T-helper 1 cell treated with Interleukin-12 subunit alpha and Interleukin-12 subunit beta and Interleukin-4 antibody, amounts not matched to agents 30 μg/mL and 1 μg/mL, for 36 hours (primary cell): ENCODE measurements around the gene JMJD7.

ENCODE experiments used
- H3K27ac Mint-ChIP-seq: one replicate; pipeline ENCODE4 v1.8.0; 2021; ENCODE audit warnings: mild to moderate bottlenecking, mixed read lengths
- H3K27me3 Mint-ChIP-seq: one replicate; pipeline ENCODE4 v1.8.0; 2021; ENCODE audit warnings: low read depth, mixed read lengths
- H3K36me3 Mint-ChIP-seq: one replicate; pipeline ENCODE4 v1.8.0; 2021; ENCODE audit warnings: low read depth, mixed read lengths
- H3K4me1 Mint-ChIP-seq: one replicate; pipeline ENCODE4 v1.8.0; 2021; ENCODE audit warnings: low read depth, mixed read lengths
- H3K4me3 Mint-ChIP-seq: one replicate; pipeline ENCODE4 v1.8.0; 2021; ENCODE audit warnings: mild to moderate bottlenecking, moderate library complexity, mixed read lengths
- H3K9me3 Mint-ChIP-seq: one replicate; pipeline ENCODE4 v1.8.0; 2021; ENCODE audit warnings: mixed read lengths

JMJD7 gene

GRCh38 chr15:41809526-41810220 is 18.2 kb upstream of the JMJD7 start:
- Mint-ChIP-seq H3K27me3 (no peaks in the 10 kb centered on the region), H3K36me3 (peaks cover 14% of the 10 kb centered on the region), H3K4me3 (no peak overlapping the region), H3K27ac (no peak overlapping the region), H3K4me1 (peaks cover 26% of the 10 kb centered on the region), H3K9me3 (no peaks in the 10 kb centered on the region)

- H3K4me1 Mint-ChIP-seq, result peaks cover 23% of the 10 kb centered on the region
- peaks cover 18% of the 10 kb centered on the region for H3K36me3 Mint-ChIP-seq
- H3K27me3 Mint-ChIP-seq, result no peaks in the 10 kb centered on the region
- H3K4me3 Mint-ChIP-seq, result no peak overlapping the region
- H3K9me3 Mint-ChIP-seq, result no peaks in the 10 kb centered on the region
- peak overlapping the region; percentile 15 for H3K27ac Mint-ChIP-seq
Observed at GRCh38 chr15:41810651-41811431, 17.1 kb upstream of the JMJD7 start.

- Mint-ChIP-seq H3K27ac (peak overlapping the region; percentile 15), H3K4me1 (peaks cover 21% of the 10 kb centered on the region), H3K36me3 (peaks cover 18% of the 10 kb centered on the region), H3K27me3 (no peaks in the 10 kb centered on the region), H3K4me3 (no peak overlapping the region), H3K9me3 (no peaks in the 10 kb centered on the region)
Observed at GRCh38 chr15:41811432-41812195, 16.3 kb upstream of the JMJD7 start.

- Mint-ChIP-seq H3K4me3 (no peak overlapping the region), H3K27me3 (no peaks in the 10 kb centered on the region), H3K4me1 (peaks cover 21% of the 10 kb centered on the region), H3K36me3 (peaks cover 19% of the 10 kb centered on the region), H3K27ac (no peak overlapping the region), H3K9me3 (no peaks in the 10 kb centered on the region)
Observed at GRCh38 chr15:41812820-41813375, 15.0 kb upstream of the JMJD7 start.

- Mint-ChIP-seq H3K27ac (no peak overlapping the region), H3K4me3 (no peak overlapping the region), H3K9me3 (no peaks in the 10 kb centered on the region), H3K27me3 (no peaks in the 10 kb centered on the region), H3K4me1 (peaks cover 21% of the 10 kb centered on the region), H3K36me3 (peaks cover 21% of the 10 kb centered on the region)
Observed at GRCh38 chr15:41813426-41813825, 14.5 kb upstream of the JMJD7 start.

GRCh38 chr15:41814534-41814933 is 13.4 kb upstream of the JMJD7 start:
- H3K9me3 Mint-ChIP-seq, result no peaks in the 10 kb centered on the region
- H3K4me1 Mint-ChIP-seq, result peaks cover 22% of the 10 kb centered on the region
- no peak overlapping the region for H3K27ac Mint-ChIP-seq
- peaks cover 28% of the 10 kb centered on the region for H3K36me3 Mint-ChIP-seq
- H3K4me3 Mint-ChIP-seq, result no peak overlapping the region
- H3K27me3 Mint-ChIP-seq, result no peaks in the 10 kb centered on the region

GRCh38 chr15:41816788-41817187 is 11.1 kb upstream of the JMJD7 start:
- Mint-ChIP-seq H3K36me3 (peaks cover 38% of the 10 kb centered on the region), H3K27me3 (no peaks in the 10 kb centered on the region), H3K9me3 (no peaks in the 10 kb centered on the region), H3K4me1 (peaks cover 4% of the 10 kb centered on the region), H3K4me3 (no peak overlapping the region), H3K27ac (no peak overlapping the region)

- peaks cover 38% of the 10 kb centered on the region for H3K36me3 Mint-ChIP-seq
- no peak overlapping the region for H3K27ac Mint-ChIP-seq
Observed at GRCh38 chr15:41817327-41817726, 10.6 kb upstream of the JMJD7 start.

GRCh38 chr15:41817781-41818180 is 10.1 kb upstream of the JMJD7 start:
- Mint-ChIP-seq H3K9me3 (no peaks in the 10 kb centered on the region), H3K4me3 (no peak overlapping the region), H3K36me3 (peaks cover 40% of the 10 kb centered on the region), H3K27ac (no peak overlapping the region), H3K4me1 (peaks cover 2% of the 10 kb centered on the region), H3K27me3 (no peaks in the 10 kb centered on the region)

More at GRCh38 chr15:41817327-41817726, 10.6 kb upstream of the JMJD7 start:
- peaks cover 2% of the 10 kb centered on the region for H3K4me1 Mint-ChIP-seq
- H3K9me3 Mint-ChIP-seq, result no peaks in the 10 kb centered on the region
- H3K4me3 Mint-ChIP-seq, result no peak overlapping the region
- no peaks in the 10 kb centered on the region for H3K27me3 Mint-ChIP-seq

- H3K4me3 Mint-ChIP-seq, result no peak overlapping the region
- H3K27ac Mint-ChIP-seq, result peak overlapping the region; percentile 8
- no peaks in the 10 kb centered on the region for H3K9me3 Mint-ChIP-seq
- peaks cover 2% of the 10 kb centered on the region for H3K4me1 Mint-ChIP-seq
- no peaks in the 10 kb centered on the region for H3K27me3 Mint-ChIP-seq
- peaks cover 38% of the 10 kb centered on the region for H3K36me3 Mint-ChIP-seq
Observed at GRCh38 chr15:41819455-41820050, 8.3 kb upstream of the JMJD7 start.

GRCh38 chr15:41820791-41821423 is 7.0 kb upstream of the JMJD7 start:
- no peak overlapping the region for H3K27ac Mint-ChIP-seq
- peaks cover 2% of the 10 kb centered on the region for H3K4me1 Mint-ChIP-seq
- no peaks in the 10 kb centered on the region for H3K27me3 Mint-ChIP-seq
- no peak overlapping the region for H3K4me3 Mint-ChIP-seq
- no peaks in the 10 kb centered on the region for H3K9me3 Mint-ChIP-seq
- peaks cover 34% of the 10 kb centered on the region for H3K36me3 Mint-ChIP-seq

- Mint-ChIP-seq H3K9me3 (no peaks in the 10 kb centered on the region), H3K27me3 (no peaks in the 10 kb centered on the region), H3K4me3 (no peak overlapping the region), H3K36me3 (peaks cover 36% of the 10 kb centered on the region), H3K27ac (no peak overlapping the region), H3K4me1 (peaks cover 5% of the 10 kb centered on the region)
Observed at GRCh38 chr15:41821831-41822230, 6.1 kb upstream of the JMJD7 start.

GRCh38 chr15:41822471-41822870 is 5.4 kb upstream of the JMJD7 start:
- Mint-ChIP-seq H3K27me3 (no peaks in the 10 kb centered on the region), H3K36me3 (peaks cover 34% of the 10 kb centered on the region), H3K9me3 (no peaks in the 10 kb centered on the region)

GRCh38 chr15:41822957-41823356 is 4.9 kb upstream of the JMJD7 start:
- no peak overlapping the region for H3K4me3 Mint-ChIP-seq
- H3K36me3 Mint-ChIP-seq, result peaks cover 34% of the 10 kb centered on the region
- H3K4me1 Mint-ChIP-seq, result peaks cover 5% of the 10 kb centered on the region
- no peak overlapping the region for H3K27ac Mint-ChIP-seq
- no peaks in the 10 kb centered on the region for H3K9me3 Mint-ChIP-seq
- H3K27me3 Mint-ChIP-seq, result no peaks in the 10 kb centered on the region

More at GRCh38 chr15:41822471-41822870, 5.4 kb upstream of the JMJD7 start:
- Mint-ChIP-seq H3K4me1 (peaks cover 5% of the 10 kb centered on the region), H3K4me3 (no peak overlapping the region), H3K27ac (no peak overlapping the region)
